IMR-90 (cell line): ENCODE data around the gene MZB1. TPM values are rescaled to one million over a fixed set of nuclear protein-coding genes. Genes with fewer than 3 reads are reported as not detected.
A peak's percentile ranks its signal among the peaks of the same experiment; 100 is the strongest.

Source experiments
- ATAC-seq: fragments of 200-7000 bp; cut with Tn5 transposase; 2 replicates; pipeline ENCODE4 v1.9.1; 2020; ENCODE audit warnings: low read depth, mild to moderate bottlenecking, moderate library complexity
- BruUV-seq: library from RNA; stranded (reverse); fragments of 400-500 nt; replicated peaks from 2 replicates; lab custom pipeline; 2021; lab: Mats Ljungman, UMichigan
- CTCF ChIA-PET: fragments of 300-600 bp; formaldehyde crosslinking; extraction: SDS; loops from one replicate; lab custom pipeline; 2021; ENCODE audit warnings: antibody characterized with exemption; lab: Yijun Ruan, JAX
- POLR2A ChIA-PET: fragments of 300-600 bp; sonication (Branson Sonifier 250); formaldehyde crosslinking; loops from one replicate; lab custom pipeline; 2022; ENCODE audit warnings: antibody characterized with exemption; ENCODE audit not compliant: unreplicated experiment; lab: Charles Lee
- DNase-seq: peaks from one replicate; pipeline ENCODE4 v3.0.0; 2013
- H2AFZ ChIP-seq: replicated peaks from 2 replicates; pipeline ENCODE3; 2013; ENCODE audit warnings: low read length, mild to moderate bottlenecking; ENCODE audit not compliant: poor library complexity
- H2AK5ac ChIP-seq: 2 replicates; pipeline ENCODE4 v1.6.1; 2013; ENCODE audit warnings: low read depth, low read length, inconsistent platforms
- H2AK9ac ChIP-seq: replicated peaks from 2 replicates; pipeline ENCODE3; 2013; ENCODE audit warnings: mild to moderate bottlenecking, low read depth, low read length, moderate library complexity; ENCODE audit not compliant: poor library complexity
- H2BK120ac ChIP-seq: 2 replicates; pipeline ENCODE4 v1.6.1; 2013; ENCODE audit warnings: low read depth, low read length, inconsistent platforms
- H2BK15ac ChIP-seq: 3 replicates; pipeline ENCODE4 v1.6.1; 2013; ENCODE audit warnings: low read depth, low read length, inconsistent platforms
- H2BK20ac ChIP-seq: 2 replicates; pipeline ENCODE4 v1.6.1; 2013; ENCODE audit warnings: low read depth, mild to moderate bottlenecking, inconsistent platforms, low read length, moderate library complexity
- H2BK5ac ChIP-seq: 2 replicates; pipeline ENCODE4 v1.6.1; 2013; ENCODE audit warnings: mild to moderate bottlenecking, low read depth, low read length, inconsistent platforms; ENCODE audit not compliant: poor library complexity, severe bottlenecking
- H3K14ac ChIP-seq: replicated peaks from 2 replicates; pipeline ENCODE4 v1.6.1; 2013; ENCODE audit warnings: low read depth, low read length, inconsistent platforms
- H3K18ac ChIP-seq: 2 replicates; pipeline ENCODE4 v1.6.1; 2013; ENCODE audit warnings: low read depth, low read length, control low read depth
- H3K23ac ChIP-seq: 2 replicates; pipeline ENCODE4 v1.6.1; 2013; ENCODE audit warnings: low read depth, low read length, inconsistent platforms
- H3K27ac ChIP-seq: 2 replicates; pipeline ENCODE4 v1.5.1; 2013; ENCODE audit warnings: mild to moderate bottlenecking, control low read depth, low read length; ENCODE audit not compliant: insufficient read depth
- H3K27me3 ChIP-seq: 2 replicates; pipeline ENCODE4 v1.6.1; 2013; ENCODE audit warnings: low read length; ENCODE audit not compliant: control insufficient read depth, insufficient read depth
- H3K36me3 ChIP-seq: 2 replicates; pipeline ENCODE4 v1.6.1; 2013; ENCODE audit warnings: low read length, mixed read lengths; ENCODE audit not compliant: control insufficient read depth, insufficient read depth
- H3K4ac ChIP-seq: 2 replicates; pipeline ENCODE4 v1.6.1; 2013; ENCODE audit warnings: low read depth, low read length, inconsistent platforms
- H3K4me1 ChIP-seq: 2 replicates; pipeline ENCODE4 v1.6.1; 2013; ENCODE audit warnings: low read length, mixed read lengths; ENCODE audit not compliant: control insufficient read depth, insufficient read depth
- H3K4me2 ChIP-seq: 2 replicates; pipeline ENCODE4 v1.6.1; 2013; ENCODE audit warnings: low read depth, mild to moderate bottlenecking, control low read depth, low read length, moderate library complexity
- H3K4me3 ChIP-seq: 2 replicates; pipeline ENCODE4 v1.5.1; 2013; ENCODE audit warnings: low read depth, mild to moderate bottlenecking, control low read depth, low read length, moderate library complexity; ENCODE audit not compliant: insufficient read depth
- H3K56ac ChIP-seq: 2 replicates; pipeline ENCODE4 v1.6.1; 2013; ENCODE audit warnings: low read length, inconsistent platforms; ENCODE audit not compliant: insufficient read depth; ENCODE audit errors: extremely low read depth
- H3K79me1 ChIP-seq, 2 experiments: 2 replicates each; pipeline ENCODE4 v1.6.1; 2013; ENCODE audit warnings: low read length in 2 of 2, inconsistent platforms in 1 of 2, low read depth in 1 of 2
- H3K9ac ChIP-seq: 2 replicates; pipeline ENCODE4 v1.6.1; 2013; ENCODE audit warnings: low read depth, low read length, control low read depth
- H3K9me1 ChIP-seq: 2 replicates; pipeline ENCODE4 v1.6.1; 2013; ENCODE audit warnings: low read length, inconsistent platforms; ENCODE audit not compliant: insufficient read depth
- H3K9me3 ChIP-seq: 2 replicates; pipeline ENCODE4 v1.6.1; 2013; ENCODE audit warnings: low read length; ENCODE audit not compliant: control insufficient read depth, insufficient read depth
- H4K20me1 ChIP-seq: 2 replicates; pipeline ENCODE4 v1.6.1; 2013; ENCODE audit warnings: low read length, inconsistent platforms; ENCODE audit not compliant: insufficient read depth
- H4K5ac ChIP-seq: 2 replicates; pipeline ENCODE4 v1.6.1; 2013; ENCODE audit warnings: mild to moderate bottlenecking, low read depth, low read length, control low read depth
- H4K8ac ChIP-seq, 2 experiments: 2 replicates each; pipeline ENCODE4 v1.6.1; 2013; ENCODE audit warnings: low read depth in 2 of 2, low read length in 2 of 2, control low read depth in 1 of 2, inconsistent platforms in 1 of 2
- H4K91ac ChIP-seq: 2 replicates; pipeline ENCODE4 v1.6.1; 2013; ENCODE audit warnings: low read depth, low read length, inconsistent platforms; ENCODE audit not compliant: insufficient read depth
- CTCF ChIP-seq: conservative IDR thresholded peaks from 2 replicates; pipeline ENCODE4 v1.5.1; 2012; ENCODE audit warnings: mild to moderate bottlenecking, low read depth, low read length, improper control_type of control experiment
- RAD21 ChIP-seq: IDR thresholded peaks from 2 replicates; pipeline ENCODE4 v1.6.1; 2012; ENCODE audit warnings: low read length, improper control_type of control experiment
- RFX5 ChIP-seq: IDR thresholded peaks from 2 replicates; pipeline ENCODE4 v1.8.0; 2012; ENCODE audit warnings: low read depth, mild to moderate bottlenecking, low read length, moderate library complexity
- WGBS, 2 experiments: methylation state at CpG; one replicate each; pipeline versions ENCODE4 v1.1.5 to v1.1.7; 2013; ENCODE audit warnings: missing lambda C conversion rate in 2 of 2; ENCODE audit not compliant: insufficient read length in 1 of 2; ENCODE audit errors: extremely low coverage in 2 of 2; 5-methylcytosine and 5-hydroxymethylcytosine counted together
- dilution Hi-C: fragments of 300-500 bp; cut with HindIII; formaldehyde crosslinking; loops from one replicate; pipeline ENCODE4 v1.14.3; 2018; ENCODE audit warnings: low sequenced_read_pairs; ENCODE audit not compliant: unreplicated experiment
- in situ Hi-C: fragments of 300-500 bp; cut with MboI; formaldehyde crosslinking; loops from 3 replicates; pipeline ENCODE4 v1.14.3; 2019; ENCODE audit warnings: low sequenced_read_pairs, inconsistent platforms, mixed read lengths
- intact Hi-C: fragments of 100-400 bp; cut with micrococcal nuclease; formaldehyde crosslinking; loops from 2 replicates; pipeline ENCODE4 v1.10.0; 2022
- polyA plus RNA-seq, 3 experiments: library from polyadenylated mRNA; depleted of rRNA; stranded (reverse); fragments of >200 nt; gene quantifications; 2 replicates each; pipeline ENCODE4 v1.2.3, GENCODE V29; 2012; ENCODE audit warnings: low replicate concordance in 1 of 3
- total RNA-seq: library from RNA; depleted of rRNA; stranded (reverse); fragments of >200 nt; gene quantifications from 2 replicates; pipeline ENCODE4 v1.2.3, GENCODE V29; 2012

MZB1 gene
- total and polyA plus RNA-seq, 2 of the 4 experiments (the other 2 are of a cell fraction): not detected

- no peak overlapping the region for H2BK5ac ChIP-seq
- H4K20me1 ChIP-seq: no peaks in the 10 kb centered on the region
- intact Hi-C loops: no loop called here
- H2AK5ac ChIP-seq: no peak overlapping the region
- H4K91ac ChIP-seq: no peak overlapping the region
- H3K4me1 ChIP-seq: peaks cover 5% of the 10 kb centered on the region; the same call in 1 of the 2 replicates
- H3K4me2 ChIP-seq: no peak overlapping the region; the same call in 1 of the 2 replicates
- peak overlapping the region; percentile 26; the same call in 1 of the 2 replicates for H3K4me3 ChIP-seq
- no peak overlapping the region for H3K4ac ChIP-seq
- in situ Hi-C loops: no loop called here
- H3K23ac ChIP-seq: no peak overlapping the region
- H3K14ac ChIP-seq: no peak overlapping the region
- H3K56ac ChIP-seq: no peak overlapping the region
- dilution Hi-C loops: no loop called here
- no peak for DNase-seq
- H3K9ac ChIP-seq: no peak overlapping the region
- no peak overlapping the region for H4K5ac ChIP-seq
- no peaks in the 10 kb centered on the region for H3K79me1 ChIP-seq
- H2AK9ac ChIP-seq: no peak overlapping the region
- no peaks in the 10 kb centered on the region for H3K9me1 ChIP-seq
- H3K9me3 ChIP-seq: peaks cover 16% of the 10 kb centered on the region; the same call in 1 of the 2 replicates
- no peaks in the 10 kb centered on the region for H3K36me3 ChIP-seq
- ChIA-PET CTCF (interaction anchor here (1.3 kb wide), 1 partner anchor 120 kb away, joined by 3 read pairs; no protein-coding TSS in a partner anchor), POLR2A (no interaction called here)
- no peak overlapping the region for H2BK120ac ChIP-seq
- no peak overlapping the region for H4K8ac ChIP-seq
- TF ChIP-seq RAD21 (peak; percentile 60), RFX5 (no peak), CTCF (peak; percentile 63)
- peaks cover 28% of the 10 kb centered on the region for H3K27me3 ChIP-seq
- 27% methylated on average over 37 of the region's 77 CpGs; no CpG with 5 or more reads in 1 of the 2 experiments for WGBS, 2 experiments
- H3K27ac ChIP-seq: no peak overlapping the region
- H2BK20ac ChIP-seq: no peak overlapping the region
- no peak overlapping the region for H2BK15ac ChIP-seq
- BruUV-seq: no TSS peak
- no peak overlapping the region for H3K18ac ChIP-seq
- peak; percentile 64 for ATAC-seq
- peak overlapping the region; percentile 86 for H2AFZ ChIP-seq
These were observed 3.2 kb upstream of the MZB1 start for GRCh38 chr5:139392678-139393496.
